IPS DF 6.9 (cell line): ENCODE measurements around the gene FAM200A.

ENCODE experiments used
- DNase-seq: peaks from one replicate; pipeline ENCODE4 v3.0.0-alpha.2; 2013; ENCODE audit warnings: low read depth, low spot score
- H3K27ac ChIP-seq: one replicate; pipeline ENCODE4 v1.5.1; 2013; ENCODE audit warnings: low read length, control low read depth
- H3K27me3 ChIP-seq: 2 replicates; pipeline ENCODE4 v1.6.1; 2013; ENCODE audit warnings: mild to moderate bottlenecking, low read length; ENCODE audit not compliant: control insufficient read depth, insufficient read depth
- H3K36me3 ChIP-seq: 2 replicates; pipeline ENCODE4 v1.6.1; 2013; ENCODE audit warnings: low read length; ENCODE audit not compliant: control insufficient read depth, insufficient read depth
- H3K4me1 ChIP-seq: 2 replicates; pipeline ENCODE4 v1.6.1; 2013; ENCODE audit warnings: low read length; ENCODE audit not compliant: control insufficient read depth, insufficient read depth
- H3K4me3 ChIP-seq: 2 replicates; pipeline ENCODE4 v1.5.1; 2013; ENCODE audit warnings: mild to moderate bottlenecking, low read length
- H3K9me3 ChIP-seq: 2 replicates; pipeline ENCODE4 v1.6.1; 2013; ENCODE audit warnings: low read length, inconsistent platforms; ENCODE audit not compliant: control insufficient read depth, insufficient read depth
- WGBS: extraction: QIAGEN DNeasy Blood & Tissue Kit; methylation state at CpG from one replicate; pipeline ENCODE4 v1.1.7; 2013; ENCODE audit warnings: mixed read lengths, missing lambda C conversion rate; ENCODE audit not compliant: insufficient read length, insufficient coverage; 5-methylcytosine and 5-hydroxymethylcytosine counted together

Gene FAM200A

DNA sequence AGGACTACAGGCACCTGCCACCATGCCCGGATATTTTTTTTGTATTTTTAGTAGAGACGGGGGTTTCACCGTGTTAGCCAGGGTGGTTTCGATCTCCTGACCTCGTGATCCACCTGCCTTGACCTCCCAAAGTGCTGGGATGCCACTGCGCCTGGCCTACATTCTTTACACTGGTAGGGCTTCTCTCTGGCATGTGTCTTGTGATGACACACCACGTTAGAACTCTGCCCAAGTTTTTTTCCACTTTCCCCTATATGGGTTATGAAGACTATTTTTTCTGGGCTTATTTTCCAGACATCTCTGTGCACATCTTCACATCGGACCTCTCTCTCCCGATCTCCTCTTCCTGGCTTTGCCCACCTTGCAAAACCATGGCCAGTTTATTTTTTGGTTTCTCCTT, 10.7 kb downstream of the FAM200A start:
- Histone ChIP-seq H3K27ac (no peak overlapping the region), H3K4me1 (no peaks in the 10 kb centered on the region), H3K4me3 (no peak overlapping the region), H3K36me3 (no peaks in the 10 kb centered on the region), H3K27me3 (no peaks in the 10 kb centered on the region), H3K9me3 (peaks cover 2% of the 10 kb centered on the region)
- DNase-seq, result no peak
- no CpG with 5 or more reads among the region's 9 CpGs for WGBS

GRCh38 chr7:99540542-99540941, 11.4 kb downstream of the FAM200A start:
- Histone ChIP-seq H3K27ac (no peak overlapping the region), H3K9me3 (peaks cover 2% of the 10 kb centered on the region), H3K27me3 (no peaks in the 10 kb centered on the region), H3K36me3 (no peaks in the 10 kb centered on the region), H3K4me1 (no peaks in the 10 kb centered on the region), H3K4me3 (no peak overlapping the region)
- DNase-seq, result no peak
- no CpG with 5 or more reads among the region's 5 CpGs for WGBS

DNA sequence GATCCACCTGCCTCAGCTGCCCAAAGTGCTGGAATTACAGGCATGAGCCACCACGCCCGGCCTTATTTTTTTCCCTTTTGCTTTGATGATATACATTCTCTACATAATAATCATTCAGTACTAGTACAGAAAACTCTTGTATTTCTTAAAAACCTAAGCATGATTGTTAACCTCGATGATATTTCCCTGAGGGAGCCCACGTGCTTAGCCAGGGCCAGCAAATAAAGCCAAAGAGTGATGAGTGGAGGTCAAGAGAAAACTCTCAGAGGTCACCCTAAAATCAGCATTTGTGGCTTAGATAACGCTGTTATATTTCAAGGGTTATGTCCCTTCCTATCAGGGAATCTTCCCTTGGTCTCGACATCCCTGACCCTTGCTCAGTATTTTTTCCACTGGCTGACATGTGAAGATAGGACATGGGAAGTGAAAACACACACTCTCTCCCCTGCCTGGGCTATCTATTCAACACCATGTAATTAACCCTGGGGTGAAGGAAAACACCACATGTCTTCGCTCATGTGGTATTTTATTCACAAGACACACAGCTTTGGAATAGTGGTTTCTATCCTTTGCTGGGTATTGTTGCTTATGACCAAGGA, 12.6 kb downstream of the FAM200A start:
- no peak for DNase-seq
- H3K36me3 ChIP-seq, result no peaks in the 10 kb centered on the region
- no CpG with 5 or more reads among the region's 7 CpGs for WGBS
- no peaks in the 10 kb centered on the region for H3K4me1 ChIP-seq
- H3K27ac ChIP-seq, result no peak overlapping the region
- H3K27me3 ChIP-seq, result no peaks in the 10 kb centered on the region
- peaks cover 2% of the 10 kb centered on the region for H3K9me3 ChIP-seq
- H3K4me3 ChIP-seq, result no peak overlapping the region

DNA sequence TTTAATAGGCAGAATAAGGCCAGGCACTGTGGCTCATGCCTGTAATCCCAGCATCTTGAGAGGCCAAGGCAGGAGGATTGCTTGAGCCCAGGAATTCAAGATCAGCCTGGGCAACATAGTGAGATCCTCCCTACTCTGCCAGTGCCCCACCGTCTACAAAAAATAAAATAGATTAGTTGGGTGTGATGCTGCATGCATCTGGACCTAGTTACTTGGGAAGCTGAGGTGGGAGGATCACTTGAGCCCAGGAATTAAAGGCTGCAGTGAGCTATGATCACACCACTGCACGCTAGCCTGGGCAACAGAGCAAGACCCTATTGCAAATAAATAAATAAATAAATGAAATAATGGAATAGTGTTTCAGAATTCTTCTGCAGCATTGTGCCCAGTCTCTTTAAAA, 16.2 kb downstream of the FAM200A start:
- H3K9me3 ChIP-seq, result peaks cover 12% of the 10 kb centered on the region
- no peaks in the 10 kb centered on the region for H3K27me3 ChIP-seq
- WGBS, result no CpG with 5 or more reads among the region's 2 CpGs
- DNase-seq, result no peak
- H3K4me3 ChIP-seq, result no peak overlapping the region
- peaks cover 16% of the 10 kb centered on the region for H3K36me3 ChIP-seq
- H3K4me1 ChIP-seq, result no peaks in the 10 kb centered on the region
- H3K27ac ChIP-seq, result no peak overlapping the region

GRCh38 chr7:99531354-99531765, 20.6 kb downstream of the FAM200A start:
- Histone ChIP-seq H3K9me3 (peaks cover 10% of the 10 kb centered on the region), H3K4me3 (no peak overlapping the region), H3K4me1 (no peaks in the 10 kb centered on the region), H3K27ac (no peak overlapping the region), H3K36me3 (peaks cover 21% of the 10 kb centered on the region), H3K27me3 (no peaks in the 10 kb centered on the region)
- no peak for DNase-seq
- WGBS, result no CpG with 5 or more reads among the region's 12 CpGs

GRCh38 chr7:99525713-99526440, 26.0 kb downstream of the FAM200A start:
- Histone ChIP-seq H3K27ac (no peak overlapping the region), H3K9me3 (no peaks in the 10 kb centered on the region), H3K27me3 (no peaks in the 10 kb centered on the region), H3K4me1 (no peaks in the 10 kb centered on the region), H3K36me3 (peaks cover 9% of the 10 kb centered on the region), H3K4me3 (no peak overlapping the region)
- no CpG with 5 or more reads among the region's 21 CpGs for WGBS
- no peak for DNase-seq

DNA sequence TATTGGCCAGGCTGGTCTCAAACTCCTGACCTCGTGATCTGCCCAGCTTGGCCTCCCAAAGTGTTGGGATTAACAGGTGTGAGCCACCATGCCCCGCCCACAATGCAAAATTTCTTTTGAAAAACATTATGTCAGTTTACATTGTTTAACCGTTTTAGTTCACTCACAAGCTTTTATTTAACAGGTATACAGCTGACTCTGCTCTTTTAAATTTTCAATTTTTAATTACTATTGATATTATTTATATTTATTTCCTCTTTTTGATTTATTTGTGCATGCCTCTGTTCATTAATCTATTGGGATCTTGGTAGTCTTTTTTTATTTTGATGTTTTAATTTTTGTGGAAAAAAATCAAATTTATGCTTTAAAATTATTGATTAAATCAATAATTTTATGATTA, 30.5 kb downstream of the FAM200A start:
- H3K4me3 ChIP-seq, result no peak overlapping the region
- no CpG with 5 or more reads among the region's 3 CpGs for WGBS
- DNase-seq, result no peak
- H3K4me1 ChIP-seq, result no peaks in the 10 kb centered on the region
- no peak overlapping the region for H3K27ac ChIP-seq
- no peaks in the 10 kb centered on the region; the same call in 1 of the 2 replicates for H3K27me3 ChIP-seq
- H3K9me3 ChIP-seq, result no peaks in the 10 kb centered on the region
- peaks cover 10% of the 10 kb centered on the region; the same call in 1 of the 2 replicates for H3K36me3 ChIP-seq

DNA sequence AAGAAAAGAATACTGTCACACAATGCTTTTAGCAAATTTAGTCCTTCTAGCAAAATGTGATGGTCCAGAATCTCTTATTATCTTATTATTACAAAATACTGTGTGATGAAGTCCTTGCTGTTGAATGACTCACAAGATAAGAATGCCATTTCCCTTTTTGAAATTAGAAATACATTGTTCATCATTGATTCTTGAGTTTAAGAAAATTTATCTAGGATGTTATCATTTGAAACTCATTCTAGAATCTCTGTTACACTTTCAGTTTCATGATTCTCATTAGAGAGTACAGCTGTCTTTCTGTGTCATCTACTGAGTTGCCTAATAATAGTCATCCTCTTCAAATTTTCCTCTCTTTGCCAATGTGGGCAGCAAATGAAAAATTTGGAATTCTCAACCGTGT, 37.9 kb downstream of the FAM200A start:
- no peak for DNase-seq
- no peaks in the 10 kb centered on the region; the same call in 1 of the 2 replicates for H3K27me3 ChIP-seq
- peaks cover 10% of the 10 kb centered on the region; the same call in 1 of the 2 replicates for H3K36me3 ChIP-seq
- no peak overlapping the region for H3K27ac ChIP-seq
- WGBS, result no CpG with 5 or more reads among the region's 1 CpG
- H3K4me1 ChIP-seq, result no peaks in the 10 kb centered on the region
- H3K9me3 ChIP-seq, result no peaks in the 10 kb centered on the region
- no peak overlapping the region for H3K4me3 ChIP-seq

GRCh38 chr7:99505324-99505662, 46.6 kb downstream of the FAM200A start:
- DNase-seq, result no peak
- Histone ChIP-seq H3K9me3 (no peaks in the 10 kb centered on the region), H3K36me3 (no peaks in the 10 kb centered on the region), H3K27me3 (no peaks in the 10 kb centered on the region), H3K27ac (no peak overlapping the region), H3K4me1 (no peaks in the 10 kb centered on the region), H3K4me3 (peak overlapping the region; percentile 71; the same call in 1 of the 2 replicates)
- WGBS, result no CpG with 5 or more reads among the region's 11 CpGs

DNA sequence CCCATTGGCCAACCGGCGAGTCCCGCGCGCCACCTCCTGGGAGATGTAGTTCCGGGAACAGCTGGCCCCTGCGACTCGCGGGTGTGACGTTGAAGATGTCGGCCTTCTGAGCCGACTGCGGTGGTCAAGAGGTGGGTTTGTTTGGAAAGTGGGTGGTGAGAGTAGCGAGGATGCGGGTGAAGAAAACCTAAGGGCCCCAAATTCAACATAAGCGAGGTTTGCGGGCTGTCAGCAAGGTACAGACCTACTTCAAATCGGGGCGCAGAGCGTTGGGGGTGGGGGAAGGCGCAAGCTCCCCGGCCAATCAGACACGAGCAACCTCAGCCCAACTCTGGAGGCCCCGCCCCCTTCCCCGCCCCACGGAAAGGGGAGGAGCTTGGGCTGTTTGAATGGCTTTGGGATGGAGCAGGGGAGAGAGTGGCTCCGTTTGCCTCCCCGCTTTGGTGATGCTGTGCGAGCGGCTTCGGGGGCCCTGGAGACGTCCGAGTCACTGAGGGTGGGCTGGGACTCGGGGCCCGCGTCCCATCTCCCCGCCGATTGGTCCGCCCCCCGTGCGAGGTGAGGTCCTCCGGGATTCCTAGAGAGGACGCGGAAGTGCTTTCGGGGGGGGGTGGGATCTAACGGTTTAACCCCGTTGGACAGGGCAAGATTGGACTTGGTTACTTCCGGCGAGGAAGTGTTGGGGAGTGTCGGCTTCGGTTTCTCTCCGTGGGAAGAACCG, 47.2 kb downstream of the FAM200A start, which contains the start of gene ZKSCAN5:
Gene ZKSCAN5, plus strand, starts transcription at position 60 of the 721 bp plus-strand sequence. CDS start 1,383 bp downstream, outside the sequence.
- H3K36me3 ChIP-seq, result no peaks in the 10 kb centered on the region
- no CpG with 5 or more reads among the region's 53 CpGs for WGBS
- no peak within 1 kb of the TSS for H3K27ac ChIP-seq
- peak; percentile 60 for DNase-seq
- H3K4me3 ChIP-seq, result peak within 1 kb of the TSS; percentile 71; the same call in 1 of the 2 replicates
- no peaks in the 10 kb centered on the region for H3K27me3 ChIP-seq
- H3K4me1 ChIP-seq, result no peaks in the 10 kb centered on the region
- H3K9me3 ChIP-seq, result no peaks in the 10 kb centered on the region
